Neural cell (in vitro differentiated cells): ENCODE measurements around the gene DHRS3. TPM values are rescaled to one million over a fixed set of nuclear protein-coding genes. Genes with fewer than 3 reads are reported as not detected.

Source experiments
- H2AFZ ChIP-seq: fragments of 200-600, 300-800 bp; sonication (generic), shearing (Covaris generic); 2 replicates; pipeline ENCODE4 v1.6.0; 2014; ENCODE audit warnings: low read depth, mild to moderate bottlenecking, antibody characterized with exemption, low read length, moderate library complexity
- H3F3A ChIP-seq: fragments of 200-600 bp; shearing (Covaris generic); 2 replicates; pipeline ENCODE4 v1.6.1; 2016; ENCODE audit warnings: mild to moderate bottlenecking, moderate library complexity, mixed read lengths, antibody characterized with exemption, low read length; ENCODE audit not compliant: insufficient read depth, poor library complexity, severe bottlenecking
- H3K27ac ChIP-seq: fragments of 200-600, 300-800 bp; sonication (generic), shearing (Covaris generic); 2 replicates; pipeline ENCODE4 v1.5.1; 2014; ENCODE audit warnings: mild to moderate bottlenecking, low read length, moderate library complexity
- H3K27me3 ChIP-seq: fragments of 300-800, 200-600 bp; sonication (generic), shearing (Covaris generic); 2 replicates; pipeline ENCODE4 v1.6.0; 2014; ENCODE audit warnings: mild to moderate bottlenecking, low read depth, low read length, moderate library complexity; ENCODE audit not compliant: insufficient read depth
- H3K36me3 ChIP-seq: fragments of 300-800, 200-600 bp; sonication (generic), shearing (Covaris generic); 2 replicates; pipeline ENCODE4 v1.5.1; 2014; ENCODE audit warnings: mild to moderate bottlenecking, antibody characterized with exemption, low read length, moderate library complexity; ENCODE audit not compliant: insufficient read depth
- H3K4me2 ChIP-seq: fragments of 300-800, 200-600 bp; sonication (generic), shearing (Covaris generic); 2 replicates; pipeline ENCODE4 v1.6.0; 2014; ENCODE audit warnings: mild to moderate bottlenecking, low read length
- H3K4me3 ChIP-seq: fragments of 300-800, 200-600 bp; sonication (generic), shearing (Covaris generic); 2 replicates; pipeline ENCODE4 v1.5.1; 2014; ENCODE audit warnings: mild to moderate bottlenecking, low read length, moderate library complexity
- H3K79me2 ChIP-seq: fragments of 200-600 bp; shearing (Covaris generic); replicated peaks from 2 replicates; pipeline ENCODE4 v1.6.0; 2014; ENCODE audit warnings: mild to moderate bottlenecking, low read length, moderate library complexity; ENCODE audit not compliant: insufficient read depth
- H3K9ac ChIP-seq: fragments of 300-800, 200-600 bp; sonication (generic), shearing (Covaris generic); 2 replicates; pipeline ENCODE4 v1.6.1; 2016; ENCODE audit warnings: mild to moderate bottlenecking, low read length, mixed read lengths
- H3K9me2 ChIP-seq: fragments of 200-600 bp; shearing (Covaris generic); 2 replicates; pipeline ENCODE4 v1.6.1; 2016; ENCODE audit warnings: mild to moderate bottlenecking, low read length, mixed read lengths; ENCODE audit not compliant: insufficient read depth
- H3K9me3 ChIP-seq: fragments of 200-600, 300-800 bp; sonication (generic), shearing (Covaris generic); 2 replicates; pipeline ENCODE4 v1.6.1; 2016; ENCODE audit warnings: mild to moderate bottlenecking, mixed run types, low read length, moderate library complexity, mixed read lengths
- H4K20me1 ChIP-seq: fragments of 200-600 bp; shearing (Covaris generic); 2 replicates; pipeline ENCODE4 v1.6.1; 2016; ENCODE audit warnings: mild to moderate bottlenecking, mixed run types; ENCODE audit not compliant: insufficient read depth
- CTCF ChIP-seq: fragments of 450-650 bp; IDR thresholded peaks from 2 replicates; pipeline ENCODE4 v1.5.1; 2014; ENCODE audit warnings: antibody characterized with exemption, mild to moderate bottlenecking, moderate library complexity; ENCODE audit not compliant: poor library complexity, severe bottlenecking
- EP300 ChIP-seq: fragments of 450-650 bp; conservative IDR thresholded peaks from 2 replicates; pipeline ENCODE4 v1.6.1; 2014; ENCODE audit warnings: antibody characterized with exemption, mild to moderate bottlenecking, moderate library complexity; ENCODE audit not compliant: poor library complexity, severe bottlenecking
- EZH2 ChIP-seq: fragments of 200-600, 300-800 bp; shearing (Covaris generic), sonication (generic); IDR thresholded peaks from 2 replicates; pipeline ENCODE4 v1.6.1; 2014; ENCODE audit warnings: antibody characterized with exemption, low read length, borderline replicate concordance, mild to moderate bottlenecking; ENCODE audit not compliant: insufficient read depth, poor library complexity, severe bottlenecking
- MXI1 ChIP-seq: fragments of 450-650 bp; conservative IDR thresholded peaks from 2 replicates; pipeline ENCODE4 v1.6.1; 2014; ENCODE audit warnings: antibody characterized with exemption, mild to moderate bottlenecking; ENCODE audit not compliant: poor library complexity, severe bottlenecking
- POLR2AphosphoS5 ChIP-seq: IDR thresholded peaks from 2 replicates; pipeline ENCODE4 v1.6.1; 2012
- RAD21 ChIP-seq: fragments of 450-650 bp; conservative IDR thresholded peaks from 2 replicates; pipeline ENCODE4 v1.6.1; 2014; ENCODE audit warnings: antibody characterized with exemption, mild to moderate bottlenecking, moderate library complexity
- SMC3 ChIP-seq: fragments of 450-650 bp; conservative IDR thresholded peaks from 2 replicates; pipeline ENCODE4 v1.6.1; 2014; ENCODE audit warnings: antibody characterized with exemption, mild to moderate bottlenecking, moderate library complexity; ENCODE audit not compliant: poor library complexity
- TAF1 ChIP-seq: IDR thresholded peaks from 2 replicates; pipeline ENCODE4 v1.6.1; 2012; ENCODE audit warnings: low read depth
- polyA plus RNA-seq: library from polyadenylated mRNA; depleted of rRNA; stranded (reverse); fragments of >200 nt; gene quantifications from 2 replicates; pipeline ENCODE4 v1.2.3, GENCODE V29; 2014
- TF ChIP-seq, protein P1 (sequence below): IDR thresholded peaks from 2 replicates; pipeline ENCODE4 v1.6.1; 2012; ENCODE audit warnings: borderline replicate concordance

Gene DHRS3
- polyA plus RNA-seq, 1 donor from 2014 or later: 0.22 TPM

DNA sequence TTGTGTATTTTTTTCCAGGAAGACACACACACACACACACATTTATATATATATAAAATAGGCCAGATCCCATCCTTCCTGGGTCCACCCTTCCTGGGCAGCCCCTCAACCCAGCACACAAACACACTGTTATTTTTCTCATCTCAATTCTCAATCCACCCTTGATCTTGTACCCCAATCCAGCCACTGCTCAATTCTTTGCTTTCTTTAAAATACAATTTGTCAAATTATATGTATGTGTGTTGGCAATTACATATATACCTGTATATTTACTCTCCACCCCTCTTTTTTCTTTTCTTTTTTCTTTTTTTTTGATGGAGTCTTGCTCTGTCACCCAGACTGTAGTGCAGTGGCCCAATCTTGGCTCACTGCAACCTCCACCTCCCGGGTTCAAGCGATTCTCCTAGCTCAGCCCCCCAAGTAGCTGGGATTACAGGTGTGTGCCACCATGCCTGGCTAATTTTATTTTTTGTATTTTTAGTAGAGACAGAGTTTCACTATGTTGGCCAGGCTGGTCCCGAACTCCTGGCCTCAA is 88.3 kb downstream of the DHRS3 start:
- Histone ChIP-seq H3K4me3 (no peak overlapping the region), H3K36me3 (no peaks in the 10 kb centered on the region), H3K9me2 (no peaks in the 10 kb centered on the region), H3K79me2 (no peaks in the 10 kb centered on the region), H3K4me2 (no peak overlapping the region), H2AFZ (no peak overlapping the region), H3K9ac (no peak overlapping the region), H3K27ac (no peak overlapping the region), H4K20me1 (no peaks in the 10 kb centered on the region), H3K9me3 (no peaks in the 10 kb centered on the region), H3K27me3 (no peaks in the 10 kb centered on the region), H3F3A (no peaks in the 10 kb centered on the region)
- TF ChIP-seq RAD21 (no peak), EP300 (no peak), SMC3 (no peak), POLR2AphosphoS5 (no peak), TAF1 (no peak), MXI1 (no peak), EZH2 (no peak), CTCF (no peak)
- TF ChIP-seq, protein P1, sequence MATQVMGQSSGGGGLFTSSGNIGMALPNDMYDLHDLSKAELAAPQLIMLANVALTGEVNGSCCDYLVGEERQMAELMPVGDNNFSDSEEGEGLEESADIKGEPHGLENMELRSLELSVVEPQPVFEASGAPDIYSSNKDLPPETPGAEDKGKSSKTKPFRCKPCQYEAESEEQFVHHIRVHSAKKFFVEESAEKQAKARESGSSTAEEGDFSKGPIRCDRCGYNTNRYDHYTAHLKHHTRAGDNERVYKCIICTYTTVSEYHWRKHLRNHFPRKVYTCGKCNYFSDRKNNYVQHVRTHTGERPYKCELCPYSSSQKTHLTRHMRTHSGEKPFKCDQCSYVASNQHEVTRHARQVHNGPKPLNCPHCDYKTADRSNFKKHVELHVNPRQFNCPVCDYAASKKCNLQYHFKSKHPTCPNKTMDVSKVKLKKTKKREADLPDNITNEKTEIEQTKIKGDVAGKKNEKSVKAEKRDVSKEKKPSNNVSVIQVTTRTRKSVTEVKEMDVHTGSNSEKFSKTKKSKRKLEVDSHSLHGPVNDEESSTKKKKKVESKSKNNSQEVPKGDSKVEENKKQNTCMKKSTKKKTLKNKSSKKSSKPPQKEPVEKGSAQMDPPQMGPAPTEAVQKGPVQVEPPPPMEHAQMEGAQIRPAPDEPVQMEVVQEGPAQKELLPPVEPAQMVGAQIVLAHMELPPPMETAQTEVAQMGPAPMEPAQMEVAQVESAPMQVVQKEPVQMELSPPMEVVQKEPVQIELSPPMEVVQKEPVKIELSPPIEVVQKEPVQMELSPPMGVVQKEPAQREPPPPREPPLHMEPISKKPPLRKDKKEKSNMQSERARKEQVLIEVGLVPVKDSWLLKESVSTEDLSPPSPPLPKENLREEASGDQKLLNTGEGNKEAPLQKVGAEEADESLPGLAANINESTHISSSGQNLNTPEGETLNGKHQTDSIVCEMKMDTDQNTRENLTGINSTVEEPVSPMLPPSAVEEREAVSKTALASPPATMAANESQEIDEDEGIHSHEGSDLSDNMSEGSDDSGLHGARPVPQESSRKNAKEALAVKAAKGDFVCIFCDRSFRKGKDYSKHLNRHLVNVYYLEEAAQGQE: no peak

- TF ChIP-seq TAF1 (no peak), SMC3 (no peak), EZH2 (no peak), MXI1 (no peak), EP300 (no peak), CTCF (no peak), POLR2AphosphoS5 (no peak), RAD21 (no peak)
- TF ChIP-seq, protein P1: no peak
- Histone ChIP-seq H3K9ac (no peak overlapping the region), H3K9me2 (no peaks in the 10 kb centered on the region), H3K36me3 (no peaks in the 10 kb centered on the region), H3K79me2 (no peaks in the 10 kb centered on the region), H3F3A (no peaks in the 10 kb centered on the region), H3K4me2 (no peak overlapping the region), H3K27me3 (no peaks in the 10 kb centered on the region), H4K20me1 (no peaks in the 10 kb centered on the region), H2AFZ (no peak overlapping the region), H3K27ac (no peak overlapping the region), H3K4me3 (no peak overlapping the region), H3K9me3 (no peaks in the 10 kb centered on the region)
Measured at GRCh38 chr1:12528021-12528852, 89.8 kb downstream of the DHRS3 start.
